ENCODE results near the gene CNTNAP4.

CNTNAP4 gene

DNA sequence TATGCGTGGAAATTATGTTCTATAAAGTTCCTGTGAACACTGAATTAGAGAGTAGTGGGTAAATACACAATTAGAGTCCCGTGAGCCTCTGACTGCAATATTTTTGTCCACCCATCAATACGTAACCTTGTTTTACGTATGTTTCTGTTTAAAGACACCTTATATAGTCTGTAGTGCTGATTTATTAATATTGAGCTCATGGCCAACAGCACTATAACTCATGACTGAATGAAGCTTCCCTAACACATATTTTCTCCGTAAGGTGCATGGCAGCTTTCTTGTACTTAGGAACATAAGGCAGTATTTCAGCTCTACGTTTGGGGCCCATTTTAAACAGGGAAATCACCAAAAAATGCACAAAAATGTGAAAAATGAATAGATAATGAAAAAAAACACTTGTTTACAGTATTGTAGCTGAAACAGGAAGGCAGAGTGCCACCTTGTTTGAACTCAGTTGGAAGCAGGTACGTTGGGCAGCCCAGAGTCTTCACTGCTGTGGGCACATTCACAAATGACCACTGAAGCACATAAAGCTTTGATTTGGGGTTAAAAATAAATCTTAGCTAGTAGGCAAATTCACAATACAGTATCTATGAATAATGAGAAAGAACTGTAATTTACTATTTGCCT is 108.5 kb downstream of the CNTNAP4 start:
- DNase-seq (ENCODE audit: low read depth in 1 of 2, low spot score in 1 of 2), result no peak
- TF ChIP-seq JUND (IDR thresholded peaks at IDR 0.05; ENCODE audit: low read depth), result no peak
- in situ Hi-C loops (cut with HindIII; ENCODE audit: low pct_unique_long_range_greater_than_20kb, low sequenced_read_pairs), result no loop called here

DNA sequence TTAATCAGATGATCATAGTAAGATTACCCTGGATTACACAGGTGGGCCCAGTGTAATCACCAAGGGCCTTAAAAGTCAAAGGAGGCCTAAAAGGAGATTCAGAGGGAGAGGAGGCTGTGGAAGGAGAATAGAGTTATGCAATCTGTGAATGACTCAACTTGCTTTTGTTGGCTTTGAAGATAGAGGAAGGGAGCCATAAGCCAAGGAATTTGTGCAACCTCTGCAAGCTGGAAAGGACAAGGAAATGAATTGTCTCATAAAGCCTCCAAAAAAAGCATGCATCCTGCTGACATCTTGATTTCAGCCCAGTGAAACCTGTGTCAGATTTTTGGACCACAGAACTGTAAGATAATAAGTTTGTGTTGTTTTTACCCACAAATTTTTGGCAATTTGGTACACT is 109.6 kb downstream of the CNTNAP4 start:
- no peak for TF ChIP-seq JUND (IDR thresholded peaks at IDR 0.05; ENCODE audit: low read depth)
- no peak for DNase-seq (ENCODE audit: low read depth in 1 of 2, low spot score in 1 of 2)
- in situ Hi-C loops (cut with HindIII; ENCODE audit: low pct_unique_long_range_greater_than_20kb, low sequenced_read_pairs), result no loop called here

DNA sequence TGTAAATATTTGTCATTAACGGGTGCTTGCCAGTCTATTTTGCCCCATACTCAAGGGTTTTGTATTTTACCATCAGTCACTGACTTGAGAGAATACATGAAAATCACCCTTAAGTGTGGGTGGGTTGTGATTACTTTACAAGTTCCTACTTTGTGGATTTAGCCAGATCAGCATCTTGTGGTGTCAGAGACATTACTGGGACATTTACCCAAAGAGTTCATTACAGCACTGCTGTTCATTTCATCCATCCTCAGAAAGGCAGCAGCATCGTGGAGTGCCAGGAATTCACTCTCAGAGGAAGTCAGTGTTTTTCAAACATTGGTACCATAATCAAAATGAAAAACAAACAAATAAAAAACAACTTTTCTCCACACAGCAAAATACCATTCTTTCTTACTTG is 110.8 kb downstream of the CNTNAP4 start:
- no peak for DNase-seq (ENCODE audit: low read depth in 1 of 2, low spot score in 1 of 2)
- no peak for TF ChIP-seq JUND (IDR thresholded peaks at IDR 0.05; ENCODE audit: low read depth)
- in situ Hi-C loops (cut with HindIII; ENCODE audit: low pct_unique_long_range_greater_than_20kb, low sequenced_read_pairs), result no loop called here

DNA sequence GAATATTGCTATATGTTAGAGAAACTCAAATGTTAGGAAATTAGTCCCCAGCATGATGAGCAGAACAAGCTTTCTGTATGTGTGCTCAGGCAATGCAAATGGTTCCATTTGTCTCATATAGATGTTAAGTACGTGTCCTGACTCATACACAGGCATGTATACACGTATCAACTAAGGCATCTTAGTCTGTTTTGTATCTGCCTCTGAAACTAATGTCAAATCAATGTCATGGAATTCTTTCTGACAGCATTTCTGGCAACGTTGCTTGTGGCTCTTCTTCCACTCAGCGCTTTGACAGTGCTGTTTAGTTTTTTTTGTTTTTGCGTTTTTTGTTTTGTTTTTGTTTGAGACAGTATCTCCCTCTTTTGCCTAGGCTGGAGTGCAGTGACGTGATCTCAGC is 111.9 kb downstream of the CNTNAP4 start:
- in situ Hi-C loops (cut with HindIII; ENCODE audit: low pct_unique_long_range_greater_than_20kb, low sequenced_read_pairs), result no loop called here
- DNase-seq (ENCODE audit: low read depth in 1 of 2, low spot score in 1 of 2), result no peak
- no peak for TF ChIP-seq JUND (IDR thresholded peaks at IDR 0.05; ENCODE audit: low read depth)

DNA sequence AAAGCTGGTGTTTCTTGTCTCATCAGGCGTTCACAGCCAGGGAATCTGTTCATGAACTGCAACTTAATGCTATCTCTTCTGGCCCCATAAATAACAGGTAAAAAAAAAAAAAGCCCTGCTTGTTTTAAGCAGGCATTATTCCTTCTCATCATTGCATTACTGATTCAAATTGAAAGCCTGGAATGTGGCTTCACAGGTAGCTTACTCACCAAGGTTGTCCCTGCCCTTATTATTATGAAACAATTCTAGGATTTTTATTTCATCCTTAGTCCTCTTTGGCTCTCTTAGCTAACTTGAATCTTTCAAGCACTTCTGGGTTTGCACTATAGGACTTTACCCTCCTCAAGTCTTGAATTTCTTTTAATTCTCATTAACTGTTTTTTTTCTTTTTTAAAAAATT is 113.3 kb downstream of the CNTNAP4 start:
- TF ChIP-seq JUND (IDR thresholded peaks at IDR 0.05; ENCODE audit: low read depth), result no peak
- in situ Hi-C loops (cut with HindIII; ENCODE audit: low pct_unique_long_range_greater_than_20kb, low sequenced_read_pairs), result no loop called here

DNA sequence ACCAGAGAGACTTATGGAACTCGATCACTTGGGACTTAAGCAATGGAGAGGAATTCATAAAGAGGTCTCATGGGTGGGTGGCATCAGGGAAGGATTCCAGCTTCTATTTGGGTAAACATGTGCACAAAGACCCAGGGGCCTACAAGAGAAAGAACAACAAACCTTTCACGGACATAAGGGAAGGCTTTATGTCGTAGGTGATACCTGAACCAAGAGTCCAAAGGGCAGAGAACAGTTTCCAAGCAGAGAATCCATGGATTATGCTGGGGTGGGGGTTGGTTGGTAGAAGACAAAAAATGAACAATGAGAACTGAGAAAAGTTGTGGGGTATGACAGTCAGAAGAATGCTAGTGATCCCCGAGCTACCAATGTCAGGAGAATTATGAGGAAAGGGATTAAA is 119.8 kb downstream of the CNTNAP4 start:
- no peak for TF ChIP-seq JUND (IDR thresholded peaks at IDR 0.05; ENCODE audit: low read depth)
- DNase-seq (ENCODE audit: low read depth in 1 of 2, low spot score in 1 of 2), result no peak
- in situ Hi-C loops (cut with HindIII; ENCODE audit: low pct_unique_long_range_greater_than_20kb, low sequenced_read_pairs), result no loop called here

More for the DNA sequence above, 113.3 kb downstream of the CNTNAP4 start:
- DNase-seq (ENCODE audit: low read depth in 1 of 2, low spot score in 1 of 2), result no peak

DNA sequence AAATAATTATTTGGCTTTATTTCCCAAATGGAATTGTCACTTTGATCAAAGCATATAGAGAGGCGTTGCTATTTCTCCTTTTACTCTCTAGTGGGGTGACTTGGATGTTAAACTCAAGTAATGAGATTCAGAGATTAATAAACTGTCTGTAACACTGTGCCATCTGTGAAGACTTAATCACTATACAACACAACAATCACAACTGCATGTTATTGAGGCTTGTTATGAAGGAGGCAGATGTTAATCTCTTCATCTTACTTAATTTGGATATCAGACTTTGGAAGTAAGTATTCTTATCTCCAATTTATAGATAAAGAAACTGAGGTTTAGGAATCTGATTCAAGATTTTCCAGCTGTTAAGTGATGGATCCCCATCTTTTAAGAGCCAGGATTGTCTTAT is 132.5 kb downstream of the CNTNAP4 start:
- TF ChIP-seq JUND (IDR thresholded peaks at IDR 0.05; ENCODE audit: low read depth), result no peak
- in situ Hi-C loops (cut with HindIII; ENCODE audit: low pct_unique_long_range_greater_than_20kb, low sequenced_read_pairs), result no loop called here
- no peak for DNase-seq (ENCODE audit: low read depth in 1 of 2, low spot score in 1 of 2)

DNA sequence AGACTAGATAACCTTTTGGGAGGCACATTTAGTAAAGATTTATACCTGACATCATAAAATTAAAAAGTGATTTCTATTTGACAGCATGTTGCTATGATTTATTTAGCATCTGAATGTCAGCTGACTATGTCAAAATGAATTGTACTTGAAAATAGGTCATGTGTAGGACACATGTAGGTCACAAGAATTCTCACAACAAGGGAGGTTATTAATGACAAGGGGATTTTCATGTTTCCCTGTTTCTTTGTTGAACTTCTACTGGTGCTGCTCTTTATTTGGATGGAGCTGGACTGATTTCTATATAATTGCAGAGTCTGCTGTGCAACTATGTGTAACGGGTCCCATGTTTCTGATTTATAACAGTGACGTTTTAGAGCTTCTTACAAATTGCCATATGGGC is 144.4 kb downstream of the CNTNAP4 start:
- in situ Hi-C loops (cut with HindIII; ENCODE audit: low pct_unique_long_range_greater_than_20kb, low sequenced_read_pairs), result no loop called here
- DNase-seq (ENCODE audit: low read depth in 1 of 2, low spot score in 1 of 2), result no peak
- TF ChIP-seq JUND (IDR thresholded peaks at IDR 0.05; ENCODE audit: low read depth), result no peak

DNA sequence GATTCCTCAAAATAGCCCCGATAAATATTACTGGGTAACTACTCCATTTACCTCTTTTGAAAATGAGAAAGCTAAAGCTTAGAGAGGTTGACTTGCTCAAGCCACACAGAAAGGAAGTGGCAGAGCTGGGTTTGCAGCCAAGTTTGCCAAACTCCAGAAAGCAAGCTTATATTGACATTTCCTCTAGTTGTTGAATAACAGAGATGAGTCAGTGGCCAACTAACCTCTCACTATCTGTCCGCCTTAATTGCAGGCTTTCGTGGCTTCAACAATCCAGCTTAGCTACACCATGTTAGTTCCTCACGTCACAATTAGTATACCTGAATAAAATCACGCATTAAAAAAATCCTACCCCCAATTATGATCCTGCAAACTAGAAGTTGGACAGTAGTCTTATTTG is 151.7 kb downstream of the CNTNAP4 start:
- in situ Hi-C loops (cut with HindIII; ENCODE audit: low pct_unique_long_range_greater_than_20kb, low sequenced_read_pairs), result no loop called here
- DNase-seq (ENCODE audit: low read depth in 1 of 2, low spot score in 1 of 2), result no peak
- no peak for TF ChIP-seq JUND (IDR thresholded peaks at IDR 0.05; ENCODE audit: low read depth)

DNA sequence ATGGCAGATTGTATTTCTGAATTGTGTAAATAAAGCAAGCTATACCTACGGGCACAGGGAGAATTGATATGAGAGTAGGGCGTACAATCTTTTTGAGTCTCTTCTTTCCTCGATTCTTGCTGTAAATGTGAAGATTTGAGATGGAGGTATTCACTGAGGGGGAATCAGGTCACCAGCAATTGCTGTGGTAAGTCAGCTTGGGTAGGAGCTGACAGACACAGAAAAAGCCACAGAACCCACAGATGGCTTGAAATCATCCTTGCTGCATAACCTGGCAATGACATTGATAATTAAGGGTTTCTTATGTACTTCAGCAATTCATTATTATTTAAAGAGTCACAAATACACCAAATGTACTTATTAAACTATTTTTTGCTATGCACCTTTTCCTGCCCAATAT is 164.2 kb downstream of the CNTNAP4 start:
- in situ Hi-C loops (cut with HindIII; ENCODE audit: low pct_unique_long_range_greater_than_20kb, low sequenced_read_pairs), result no loop called here
- no peak for TF ChIP-seq JUND (IDR thresholded peaks at IDR 0.05; ENCODE audit: low read depth)
- no peak for DNase-seq (ENCODE audit: low read depth in 1 of 2, low spot score in 1 of 2)

DNA sequence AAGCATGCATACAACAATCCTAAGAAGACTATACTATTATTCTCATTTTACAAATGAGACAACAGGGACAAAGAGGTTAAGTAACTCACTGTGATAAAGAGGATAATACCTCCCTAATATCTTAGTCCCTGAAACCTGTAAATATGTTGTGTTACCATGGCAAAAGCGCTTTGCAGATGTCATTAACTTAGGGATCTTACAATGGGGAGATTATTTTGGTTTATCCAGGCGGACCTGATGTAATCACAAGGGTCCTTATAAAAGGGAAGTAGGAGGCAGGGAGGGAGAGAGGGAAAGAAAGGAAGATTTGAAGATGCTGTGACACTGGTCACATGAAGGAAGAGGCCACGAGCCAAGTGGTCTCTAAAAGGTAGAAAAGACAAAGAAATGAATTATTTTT is 164.7 kb downstream of the CNTNAP4 start:
- DNase-seq (ENCODE audit: low read depth in 1 of 2, low spot score in 1 of 2), result no peak
- TF ChIP-seq JUND (IDR thresholded peaks at IDR 0.05; ENCODE audit: low read depth), result no peak

DNA sequence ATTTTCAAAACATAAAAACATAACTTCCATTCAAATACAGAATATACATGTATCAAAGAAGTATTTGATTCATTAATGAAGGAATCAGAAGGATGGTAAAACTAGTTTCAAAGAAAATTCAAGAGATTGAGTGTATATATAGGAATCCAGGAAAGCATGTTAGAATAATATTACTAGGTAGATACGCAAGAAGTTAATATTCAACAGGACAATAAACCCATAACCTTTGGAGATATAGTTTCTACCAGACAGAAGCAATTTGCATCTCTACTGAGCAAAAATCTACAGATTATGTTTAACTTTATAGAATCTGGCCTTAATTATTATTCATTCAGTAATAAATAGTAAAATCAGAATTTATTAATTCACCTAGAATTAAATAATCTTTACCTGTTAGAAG is 166.8 kb downstream of the CNTNAP4 start:
- DNase-seq (ENCODE audit: low read depth in 1 of 2, low spot score in 1 of 2), result no peak
- TF ChIP-seq JUND (IDR thresholded peaks at IDR 0.05; ENCODE audit: low read depth), result no peak
- in situ Hi-C loops (cut with HindIII; ENCODE audit: low pct_unique_long_range_greater_than_20kb, low sequenced_read_pairs), result no loop called here

More for the DNA sequence above, 164.7 kb downstream of the CNTNAP4 start:
- in situ Hi-C loops (cut with HindIII; ENCODE audit: low pct_unique_long_range_greater_than_20kb, low sequenced_read_pairs), result no loop called here

DNA sequence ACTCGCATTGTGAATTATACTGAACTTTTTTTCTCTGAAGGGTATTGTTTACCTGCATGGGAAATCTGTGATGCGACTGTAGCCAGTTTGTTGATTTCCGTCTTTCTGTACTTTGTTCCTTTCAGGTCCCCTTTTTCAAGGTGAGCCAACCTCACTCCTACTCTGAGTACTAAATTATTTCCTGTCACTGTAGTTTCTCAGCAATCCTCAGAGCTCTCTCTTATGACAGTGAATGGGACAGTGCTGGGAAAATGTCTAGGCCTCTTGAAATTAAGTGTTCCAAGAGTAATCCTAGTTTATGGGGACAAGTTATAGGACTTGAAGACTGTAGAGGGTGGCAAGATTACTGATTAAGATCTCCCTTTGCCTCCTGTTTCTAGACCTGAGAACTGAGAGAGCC is 167.6 kb downstream of the CNTNAP4 start:
- no peak for TF ChIP-seq JUND (IDR thresholded peaks at IDR 0.05; ENCODE audit: low read depth)
- in situ Hi-C loops (cut with HindIII; ENCODE audit: low pct_unique_long_range_greater_than_20kb, low sequenced_read_pairs), result no loop called here
- DNase-seq (ENCODE audit: low read depth in 1 of 2, low spot score in 1 of 2), result no peak

DNA sequence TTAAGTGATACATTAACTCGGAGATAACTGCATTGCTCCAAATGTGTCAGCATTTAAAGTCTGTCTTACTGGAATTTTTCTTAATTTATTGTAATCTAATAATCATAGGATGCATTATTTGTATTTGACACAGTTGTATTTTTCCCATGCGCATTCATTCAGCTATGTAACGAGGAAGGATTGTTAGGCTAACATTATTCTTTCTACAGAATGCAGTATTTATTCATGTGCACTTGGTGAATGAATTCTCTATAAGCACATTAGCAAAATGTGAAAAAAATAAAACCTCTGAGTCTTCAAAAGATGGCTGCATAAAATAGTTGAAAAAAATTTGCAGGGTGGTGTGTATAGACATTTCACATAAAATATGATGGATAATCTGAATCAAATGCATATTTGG is 168.6 kb downstream of the CNTNAP4 start:
- TF ChIP-seq JUND (IDR thresholded peaks at IDR 0.05; ENCODE audit: low read depth), result no peak
- DNase-seq (ENCODE audit: low read depth in 1 of 2, low spot score in 1 of 2), result no peak
- in situ Hi-C loops (cut with HindIII; ENCODE audit: low pct_unique_long_range_greater_than_20kb, low sequenced_read_pairs), result no loop called here
